ENCODE data around the gene TULP4.

DNA sequence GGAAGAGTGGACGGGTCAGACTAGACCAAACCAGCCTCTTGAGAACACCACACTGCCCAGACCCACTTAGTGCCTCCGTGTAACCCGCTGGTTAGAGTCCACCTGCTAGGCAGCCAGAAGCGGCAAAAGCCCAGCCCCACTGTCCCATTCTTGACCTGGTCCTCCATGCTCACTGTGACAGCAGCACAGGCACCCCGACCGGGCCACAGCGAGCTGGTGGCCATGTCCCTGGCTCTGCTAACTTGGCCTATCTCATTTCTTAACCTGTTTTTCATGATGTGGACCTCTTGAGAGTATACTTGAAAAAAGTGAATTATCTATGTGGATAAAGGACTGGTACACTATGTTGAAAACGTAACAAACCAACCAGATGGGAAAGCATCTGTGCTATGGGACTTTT lies 202.7 kb downstream of the TULP4 start:
- TF ChIP-seq, protein P1, sequence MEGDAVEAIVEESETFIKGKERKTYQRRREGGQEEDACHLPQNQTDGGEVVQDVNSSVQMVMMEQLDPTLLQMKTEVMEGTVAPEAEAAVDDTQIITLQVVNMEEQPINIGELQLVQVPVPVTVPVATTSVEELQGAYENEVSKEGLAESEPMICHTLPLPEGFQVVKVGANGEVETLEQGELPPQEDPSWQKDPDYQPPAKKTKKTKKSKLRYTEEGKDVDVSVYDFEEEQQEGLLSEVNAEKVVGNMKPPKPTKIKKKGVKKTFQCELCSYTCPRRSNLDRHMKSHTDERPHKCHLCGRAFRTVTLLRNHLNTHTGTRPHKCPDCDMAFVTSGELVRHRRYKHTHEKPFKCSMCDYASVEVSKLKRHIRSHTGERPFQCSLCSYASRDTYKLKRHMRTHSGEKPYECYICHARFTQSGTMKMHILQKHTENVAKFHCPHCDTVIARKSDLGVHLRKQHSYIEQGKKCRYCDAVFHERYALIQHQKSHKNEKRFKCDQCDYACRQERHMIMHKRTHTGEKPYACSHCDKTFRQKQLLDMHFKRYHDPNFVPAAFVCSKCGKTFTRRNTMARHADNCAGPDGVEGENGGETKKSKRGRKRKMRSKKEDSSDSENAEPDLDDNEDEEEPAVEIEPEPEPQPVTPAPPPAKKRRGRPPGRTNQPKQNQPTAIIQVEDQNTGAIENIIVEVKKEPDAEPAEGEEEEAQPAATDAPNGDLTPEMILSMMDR (IDR thresholded peaks at IDR 0.05) = no peak
- no peak for TF ChIP-seq POLR2AphosphoS5 (IDR thresholded peaks at IDR 0.05)
- no peak for TF ChIP-seq POLR2A (IDR thresholded peaks at IDR 0.05)

Data from sigmoid colon (tissue), 4 donors.